Activated naive CD8-positive, alpha-beta T cell treated with anti-CD3 and anti-CD28 coated beads, Interleukin-2, amount 50 U/mL, for 16 hours (primary cell): ENCODE data around the gene ZNF253.
"Not testable (repeated sequence)": the region's sequence is repeated elsewhere in the genome, so short reads cannot be mapped to it uniquely, and the experiment has no call there.

Experiments
- DNase-seq: peaks from one replicate; pipeline ENCODE4 v3.0.0-alpha.2; 2020; ENCODE audit warnings: low read depth, low spot score

Gene ZNF253

GRCh38 chr19:19892055-19892941 is 26.6 kb downstream of the ZNF253 start:
- DNase-seq = not testable (repeated sequence)

DNA sequence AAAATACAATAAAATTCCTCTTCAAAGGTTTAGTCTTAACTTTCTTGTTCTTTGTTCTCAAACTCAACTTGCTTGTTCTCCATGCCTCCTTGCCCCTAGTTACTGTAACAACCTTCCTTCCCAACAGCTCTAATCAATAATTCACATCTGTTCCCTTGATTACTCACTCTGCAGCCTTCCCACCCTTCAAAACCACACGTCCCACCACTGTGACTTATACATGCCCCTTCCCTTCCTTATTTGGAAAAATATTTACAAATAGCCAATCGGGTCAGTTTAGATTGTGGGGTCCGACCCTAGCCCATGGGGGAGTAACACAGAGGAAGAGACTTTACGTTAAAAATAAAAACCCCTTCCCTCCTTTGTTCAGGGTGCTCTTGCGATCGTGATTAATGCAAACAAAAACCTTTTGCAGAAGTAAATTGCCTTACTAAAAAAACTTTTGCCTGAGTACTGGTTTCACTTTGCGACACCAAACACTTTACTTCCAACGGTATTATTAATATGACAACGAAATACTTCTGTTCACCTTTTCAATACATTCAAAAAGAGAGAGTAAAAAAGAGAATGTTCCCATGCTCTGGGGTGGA is 34.6 kb downstream of the ZNF253 start:
- no peak for DNase-seq

DNA sequence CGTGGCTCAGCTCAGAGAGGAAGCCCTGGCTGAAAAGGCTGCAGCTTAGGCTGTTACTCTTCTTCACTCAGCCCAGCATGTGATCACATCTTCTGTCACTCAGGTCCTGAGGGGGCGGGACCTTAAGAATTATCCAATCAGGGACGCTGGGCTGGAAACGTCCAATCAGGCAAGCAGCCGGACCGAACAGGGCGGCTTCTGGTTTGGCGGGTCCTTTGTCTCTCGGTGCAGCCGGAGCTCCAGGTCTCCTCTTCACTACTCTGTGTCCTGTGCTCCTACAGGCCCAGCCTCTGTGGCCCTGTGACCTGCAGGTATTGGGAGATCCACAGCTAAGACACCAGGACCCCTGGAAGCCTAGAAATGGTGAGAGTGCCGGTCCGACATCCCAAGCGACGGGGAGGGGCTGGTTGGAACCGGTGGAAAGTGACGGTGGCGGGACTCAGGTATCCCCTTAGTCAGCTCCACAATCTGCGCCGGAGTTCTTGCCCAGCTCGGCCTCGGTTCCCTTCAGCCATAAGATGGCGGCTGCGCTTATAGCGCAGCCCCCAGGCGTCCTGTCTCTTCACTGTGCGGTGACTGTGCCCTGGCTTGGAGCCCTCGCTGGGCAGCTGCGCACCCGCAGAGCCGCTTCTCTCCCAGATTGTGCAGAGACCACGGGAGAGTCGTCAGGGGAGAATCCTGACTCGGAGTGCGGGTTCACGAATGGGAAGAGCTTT is 35.2 kb downstream of the ZNF253 start, which contains the start of gene ZNF93:
Gene ZNF93, plus strand, starts transcription at position 218 of the 716 bp plus-strand sequence. Its CDS starts 143 bp downstream, at position 361.
- DNase-seq = peak; percentile 81

GRCh38 chr19:19907551-19907950 is 41.9 kb downstream of the ZNF253 start:
- DNase-seq = not testable (repeated sequence)

DNA sequence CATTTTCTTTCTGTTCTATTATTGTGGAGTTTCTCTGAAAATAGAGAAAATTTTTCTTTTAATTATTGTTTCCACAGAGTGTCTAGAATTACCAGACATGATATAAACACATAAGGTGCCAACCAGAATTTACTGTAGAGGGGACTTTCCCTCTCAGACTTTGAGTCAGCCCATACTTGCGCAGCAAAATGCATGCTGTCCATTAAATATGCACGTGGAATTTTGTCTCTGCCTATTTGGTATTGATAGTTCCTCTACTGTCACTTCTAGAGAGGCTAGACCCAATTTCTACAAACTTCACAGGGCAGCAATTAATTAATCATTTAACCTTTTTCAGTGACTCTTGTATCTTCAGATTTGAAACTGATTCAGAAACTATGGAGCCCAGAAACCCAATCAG is 44.0 kb downstream of the ZNF253 start:
- DNase-seq = no peak

DNA sequence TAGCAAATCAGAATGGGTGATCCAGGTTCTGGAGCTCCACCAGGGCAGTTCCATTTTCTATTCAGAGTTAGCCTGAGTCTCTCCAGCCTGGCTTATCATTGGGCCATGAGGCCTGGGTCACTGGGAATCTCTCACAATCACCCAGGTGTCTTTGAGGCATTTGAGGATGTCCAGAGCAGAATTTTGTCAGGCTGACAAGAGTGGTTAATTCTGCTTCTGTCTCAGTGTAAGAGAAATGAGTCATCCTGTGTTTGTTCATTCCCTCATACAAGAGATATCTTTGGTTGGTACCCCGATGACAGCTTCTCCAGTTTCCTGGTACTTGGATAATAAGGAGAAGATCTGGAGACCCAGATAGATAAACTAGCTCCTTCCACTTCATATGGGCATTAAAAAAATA is 45.5 kb downstream of the ZNF253 start:
- DNase-seq = no peak

GRCh38 chr19:19914596-19914995 is 48.9 kb downstream of the ZNF253 start:
- no peak for DNase-seq

- DNase-seq = not testable (repeated sequence)
These were observed 64.7 kb downstream of the ZNF253 start for GRCh38 chr19:19930417-19930816.

DNA sequence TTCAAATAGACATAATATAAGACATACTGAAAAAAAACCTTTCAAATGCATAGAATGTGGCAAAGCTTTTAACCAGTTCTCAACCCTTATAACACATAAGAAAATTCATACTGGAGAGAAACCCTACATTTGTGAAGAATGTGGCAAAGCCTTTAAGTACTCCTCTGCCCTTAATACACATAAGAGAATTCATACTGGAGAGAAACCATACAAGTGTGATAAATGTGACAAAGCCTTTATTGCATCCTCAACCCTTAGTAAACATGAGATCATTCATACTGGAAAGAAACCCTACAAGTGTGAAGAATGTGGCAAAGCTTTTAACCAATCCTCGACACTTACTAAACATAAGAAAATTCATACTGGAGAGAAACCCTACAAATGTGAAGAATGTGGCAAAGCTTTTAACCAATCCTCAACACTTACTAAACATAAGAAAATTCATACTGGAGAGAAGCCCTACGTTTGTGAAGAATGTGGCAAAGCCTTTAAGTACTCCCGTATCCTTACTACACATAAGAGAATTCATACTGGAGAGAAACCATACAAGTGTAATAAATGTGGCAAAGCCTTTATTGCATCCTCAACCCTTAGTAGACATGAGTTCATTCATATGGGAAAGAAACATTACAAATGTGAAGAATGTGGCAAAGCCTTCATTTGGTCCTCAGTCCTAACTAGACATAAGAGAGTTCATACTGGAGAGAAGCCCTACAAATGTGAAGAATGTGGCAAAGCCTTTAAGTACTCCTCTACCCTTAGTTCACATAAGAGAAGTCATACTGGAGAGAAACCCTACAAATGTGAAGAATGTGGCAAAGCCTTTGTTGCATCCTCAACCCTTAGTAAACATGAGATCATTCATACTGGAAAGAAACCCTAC is 68.0 kb downstream of the ZNF253 start:
- not testable (repeated sequence) for DNase-seq

DNA sequence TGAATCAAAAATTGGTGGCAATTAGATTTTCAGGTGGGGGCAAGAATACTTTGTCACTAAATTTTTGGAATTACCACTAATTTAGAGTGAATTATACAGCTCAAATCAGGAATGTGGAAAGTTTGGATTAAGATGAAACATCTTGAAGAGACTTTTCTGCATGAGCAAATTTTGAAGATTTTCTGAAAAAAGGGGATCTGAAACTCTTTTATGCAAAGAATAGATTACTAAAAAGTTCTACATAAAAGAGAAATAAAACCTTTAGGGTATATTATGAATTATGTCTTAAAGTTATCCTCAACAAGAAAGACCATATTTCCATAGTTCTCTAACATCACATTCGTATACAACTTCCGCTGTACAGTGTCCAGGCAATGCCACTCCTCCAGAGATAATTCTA is 71.7 kb downstream of the ZNF253 start:
- no peak for DNase-seq

DNA sequence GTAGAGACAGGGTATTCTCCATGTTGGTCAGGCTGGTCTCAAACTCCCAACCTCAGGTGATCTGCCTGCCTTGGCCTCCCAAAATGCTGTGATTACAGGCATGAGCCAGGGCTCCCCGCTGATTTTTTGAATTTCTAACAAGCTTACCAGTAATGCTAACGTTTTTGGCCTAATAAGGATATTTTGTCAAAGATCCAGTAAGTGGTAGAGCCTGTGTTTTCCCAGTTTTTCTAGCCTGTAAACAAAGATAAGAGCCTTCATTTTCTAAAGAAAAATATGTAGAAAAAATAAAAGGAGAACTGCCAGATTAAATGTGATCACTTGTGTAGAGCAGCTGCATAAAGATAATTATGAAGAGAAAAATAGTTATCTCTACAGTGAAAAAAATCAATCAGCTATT is 72.8 kb downstream of the ZNF253 start:
- no peak for DNase-seq

- DNase-seq = no peak
These were observed 78.3 kb downstream of the ZNF253 start for GRCh38 chr19:19943848-19944582.
